H1 (cell line): ENCODE results near the gene GPR35. TPM values are rescaled to one million over a fixed set of nuclear protein-coding genes. Genes with fewer than 3 reads are reported as not detected.

Experiments
- CTCF ChIA-PET: fragments of 300-600 bp; sonication (Branson Sonifier 250); formaldehyde crosslinking; loops from one replicate; lab custom pipeline; 2021; ENCODE audit not compliant: partially characterized antibody; lab: Charles Lee
- POLR2A ChIA-PET: fragments of 300-600 bp; sonication (Branson Sonifier 250); formaldehyde crosslinking; loops from one replicate; lab custom pipeline; 2021; ENCODE audit warnings: inconsistent platforms; ENCODE audit not compliant: partially characterized antibody; lab: Charles Lee
- DNase-seq, 2 experiments: peaks; one replicate each; pipeline versions ENCODE4 v3.0.0 to v3.0.0-alpha.2; 2010 to 2022; ENCODE audit warnings: low spot score in 2 of 2, low read depth in 1 of 2, mixed read lengths in 1 of 2
- FAIRE-seq: peaks from 2 replicates; lab custom pipeline; 2011; peaks lifted over from hg19 to GRCh38; lab: Jason Lieb, UNC
- H2AFZ ChIP-seq: 2 replicates; pipeline ENCODE4 v1.8.1; 2012; ENCODE audit warnings: low read length, inconsistent platforms
- H2AK5ac ChIP-seq: 2 replicates; pipeline ENCODE4 v1.6.1; 2013; ENCODE audit warnings: low read depth, low read length
- H2BK120ac ChIP-seq: replicated peaks from 2 replicates; pipeline ENCODE3; 2013; ENCODE audit warnings: low read depth, low read length, inconsistent platforms
- H2BK12ac ChIP-seq: 2 replicates; pipeline ENCODE4 v1.6.1; 2013; ENCODE audit warnings: low read depth, low read length
- H2BK15ac ChIP-seq: 2 replicates; pipeline ENCODE4 v1.6.1; 2013; ENCODE audit warnings: low read length
- H2BK20ac ChIP-seq: 2 replicates; pipeline ENCODE4 v1.6.1; 2013; ENCODE audit warnings: low read length
- H2BK5ac ChIP-seq: 2 replicates; pipeline ENCODE4 v1.6.1; 2013; ENCODE audit warnings: low read depth, low read length
- H3K14ac ChIP-seq: 2 replicates; pipeline ENCODE4 v1.6.1; 2013; ENCODE audit warnings: inconsistent platforms; ENCODE audit not compliant: insufficient read length
- H3K18ac ChIP-seq: 2 replicates; pipeline ENCODE4 v1.6.1; 2013; ENCODE audit warnings: low read length; ENCODE audit errors: extremely low read depth
- H3K23ac ChIP-seq: 2 replicates; pipeline ENCODE4 v1.6.1; 2013; ENCODE audit warnings: inconsistent platforms; ENCODE audit not compliant: insufficient read length
- H3K23me2 ChIP-seq: 2 replicates; pipeline ENCODE4 v1.6.1; 2013; ENCODE audit warnings: low read depth, low read length
- H3K27ac ChIP-seq: 2 replicates; pipeline ENCODE4 v1.6.1; 2011; ENCODE audit warnings: low read depth, low read length, inconsistent platforms
- H3K27me3 ChIP-seq, 4 experiments: replicated peaks in 1 of 4; 1 replicate in 1 of 4; 2 replicates in 3 of 4; pipeline versions ENCODE4 v1.6.1 to v1.8.1; 2011 to 2013; ENCODE audit warnings: low read length in 3 of 4, mild to moderate bottlenecking in 3 of 4, inconsistent platforms in 2 of 4, mixed read lengths in 2 of 4, moderate library complexity in 1 of 4; ENCODE audit not compliant: control insufficient read depth in 3 of 4, insufficient read depth in 3 of 4; ENCODE audit errors: extremely low read depth in 1 of 4
- H3K36me3 ChIP-seq, 4 experiments: 2 replicates each; pipeline versions ENCODE4 v1.6.1 to v1.8.1; 2011 to 2013; ENCODE audit warnings: mild to moderate bottlenecking in 4 of 4, low read length in 3 of 4, moderate library complexity in 2 of 4, control low read depth in 1 of 4, inconsistent platforms in 1 of 4; ENCODE audit not compliant: insufficient read depth in 4 of 4, control insufficient read depth in 2 of 4
- H3K4ac ChIP-seq: replicated peaks from 2 replicates; pipeline ENCODE3; 2013; ENCODE audit warnings: low read length, low read depth, mixed read lengths, inconsistent platforms; ENCODE audit not compliant: insufficient read length
- H3K4me1 ChIP-seq, 4 experiments: replicated peaks in 1 of 4; 1 replicate in 1 of 4; 2 replicates in 3 of 4; pipeline versions ENCODE4 v1.6.1 to v1.8.1; 2011 to 2013; ENCODE audit warnings: low read length in 3 of 4, inconsistent platforms in 2 of 4, mixed read lengths in 1 of 4; ENCODE audit not compliant: insufficient read depth in 4 of 4, control insufficient read depth in 3 of 4
- H3K4me2 ChIP-seq, 2 experiments: 2 replicates each; pipeline versions ENCODE4 v1.6.1 to v1.8.1; 2011 to 2013; ENCODE audit warnings: low read depth in 2 of 2, low read length in 2 of 2, control low read depth in 1 of 2, inconsistent platforms in 1 of 2, mild to moderate bottlenecking in 1 of 2; ENCODE audit not compliant: insufficient read depth in 1 of 2
- H3K4me3 ChIP-seq, 4 experiments: fragments of 200-600, 300-600 bp in 1 of 4; sonication (generic), shearing (Covaris generic), sonication (Bioruptor Twin) in 1 of 4; 2 replicates each; pipeline versions ENCODE4 v1.5.1 to v1.8.1; 2011 to 2016; ENCODE audit warnings: low read length in 4 of 4, low read depth in 3 of 4, control low read depth in 2 of 4, inconsistent platforms in 2 of 4, mild to moderate bottlenecking in 2 of 4, mixed read lengths in 1 of 4, moderate library complexity in 1 of 4; ENCODE audit not compliant: insufficient read depth in 2 of 4; ENCODE audit errors: extremely low read depth in 1 of 4
- H3K56ac ChIP-seq: replicated peaks from 2 replicates; pipeline ENCODE3; 2013; ENCODE audit warnings: low read depth, mild to moderate bottlenecking, mixed read lengths, low read length, inconsistent platforms; ENCODE audit not compliant: insufficient read length
- H3K79me1 ChIP-seq: 2 replicates; pipeline ENCODE4 v1.6.1; 2013; ENCODE audit warnings: low read depth, low read length, control low read depth
- H3K79me2 ChIP-seq, 2 experiments: 2 replicates each; pipeline versions ENCODE4 v1.6.1 to v1.8.1; 2012 to 2013; ENCODE audit warnings: low read length in 2 of 2, mild to moderate bottlenecking in 2 of 2, inconsistent platforms in 1 of 2; ENCODE audit not compliant: insufficient read depth in 2 of 2, control insufficient read depth in 1 of 2
- H3K9ac ChIP-seq, 4 experiments: replicated peaks in 1 of 4; 1 replicate in 1 of 4; 2 replicates in 3 of 4; pipeline versions ENCODE4 v1.6.1 to v1.8.1; 2011 to 2013; ENCODE audit warnings: low read depth in 3 of 4, low read length in 3 of 4, control low read depth in 2 of 4, mild to moderate bottlenecking in 2 of 4, moderate library complexity in 2 of 4, inconsistent platforms in 1 of 4; ENCODE audit errors: extremely low read depth in 1 of 4
- H3K9me3 ChIP-seq, 2 experiments: 2 replicates each; pipeline versions ENCODE4 v1.6.1 to v1.8.1; 2012 to 2013; ENCODE audit warnings: mild to moderate bottlenecking in 2 of 2, moderate library complexity in 2 of 2, control low read depth in 1 of 2, inconsistent platforms in 1 of 2, low read depth in 1 of 2, low read length in 1 of 2, mixed read lengths in 1 of 2; ENCODE audit not compliant: insufficient read depth in 2 of 2
- H4K20me1 ChIP-seq, 2 experiments: replicated peaks in 1 of 2; 2 replicates each; pipeline versions ENCODE3 to v1.8.1; 2011 to 2013; ENCODE audit warnings: inconsistent platforms in 2 of 2, low read length in 2 of 2, mild to moderate bottlenecking in 1 of 2; ENCODE audit not compliant: insufficient read depth in 2 of 2, control insufficient read depth in 1 of 2
- H4K5ac ChIP-seq: 2 replicates; pipeline ENCODE4 v1.6.1; 2013; ENCODE audit warnings: low read length, low read depth, mixed read lengths, inconsistent platforms; ENCODE audit not compliant: insufficient read length
- H4K8ac ChIP-seq: 2 replicates; pipeline ENCODE4 v1.8.0; 2013; ENCODE audit warnings: mild to moderate bottlenecking, moderate library complexity, low read length, inconsistent platforms; ENCODE audit not compliant: insufficient read depth; ENCODE audit errors: extremely low read depth
- H4K91ac ChIP-seq: replicated peaks from 2 replicates; pipeline ENCODE3; 2013; ENCODE audit warnings: low read length, mixed read lengths, inconsistent platforms; ENCODE audit not compliant: insufficient read length
- GABPA ChIP-seq: IDR thresholded peaks from 2 replicates; pipeline ENCODE4 v1.6.1; 2011; ENCODE audit warnings: mild to moderate bottlenecking, low read length, moderate library complexity, borderline replicate concordance; ENCODE audit not compliant: insufficient read depth
- GTF2F1 ChIP-seq: IDR thresholded peaks from 2 replicates; pipeline ENCODE4 v1.6.1; 2012; ENCODE audit warnings: low read depth, low read length, improper control_type of control experiment, borderline replicate concordance
- JUN ChIP-seq: IDR thresholded peaks from 2 replicates; pipeline ENCODE4 v1.6.1; 2011; ENCODE audit warnings: low read depth, mild to moderate bottlenecking, improper control_type of control experiment, low read length
- KDM1A ChIP-seq: fragments of 200-600, 300-600 bp; sonication (generic); IDR thresholded peaks from 2 replicates; pipeline ENCODE4 v1.7.1; 2016; ENCODE audit warnings: mild to moderate bottlenecking, low read length, borderline replicate concordance
- MAFK ChIP-seq: IDR thresholded peaks from 2 replicates; pipeline ENCODE4 v1.6.1; 2012; ENCODE audit warnings: low read depth, mild to moderate bottlenecking, improper control_type of control experiment, low read length
- NANOG ChIP-seq: IDR thresholded peaks from 2 replicates; pipeline ENCODE4 v1.6.1; 2011; ENCODE audit warnings: low read length, low read depth, mild to moderate bottlenecking, inconsistent platforms; ENCODE audit not compliant: insufficient read depth, poor library complexity, severe bottlenecking
- RXRA ChIP-seq: IDR thresholded peaks from 2 replicates; pipeline ENCODE4 v1.6.1; 2011; ENCODE audit warnings: low read depth, mild to moderate bottlenecking, low read length, moderate library complexity; ENCODE audit not compliant: insufficient read depth
- SIX5 ChIP-seq: IDR thresholded peaks from 2 replicates; pipeline ENCODE4 v1.6.1; 2011; ENCODE audit warnings: mild to moderate bottlenecking, low read depth, low read length
- ZNF274 ChIP-seq: IDR thresholded peaks from 2 replicates; pipeline ENCODE4 v1.7.0; 2012; ENCODE audit warnings: low read length, borderline replicate concordance; ENCODE audit errors: extremely low read depth
- WGBS, 2 experiments: shearing (Covaris generic) in 1 of 2; methylation state at CpG; one replicate each; pipeline versions ENCODE4 v1.1.6 to v1.1.7; 2013 to 2015; ENCODE audit warnings: low lambda C conversion rate in 2 of 2, mixed read lengths in 2 of 2, inconsistent platforms in 1 of 2, low coverage in 1 of 2, missing lambda C conversion rate in 1 of 2; ENCODE audit not compliant: insufficient replicate concordance in 2 of 2, insufficient coverage in 1 of 2, insufficient read length in 1 of 2; ENCODE audit errors: extremely low coverage in 1 of 2, missing lambda C conversion rate in 1 of 2; 5-methylcytosine and 5-hydroxymethylcytosine counted together
- polyA plus RNA-seq, 7 experiments: library from polyadenylated mRNA; depleted of rRNA in 3 of 7; stranded (reverse) in 5 of 7; unstranded in 2 of 7; fragments of >200 nt in 5 of 7; fragments of 200-250 nt in 2 of 7; gene quantifications; 1 replicate in 5 of 7; 2 replicates in 1 of 7; 4 replicates in 1 of 7; pipeline versions ENCODE4 v1.2.1 to v1.2.3, GENCODE V29; 2011 to 2013; ENCODE audit warnings: missing spikeins in 2 of 7, mixed read lengths in 2 of 7
- total RNA-seq: library from RNA; stranded (reverse); fragmentation: NEBNext Ultra II Directional; extraction: Animal tissue kit (Norgen Biotek cat#: 25700); gene quantifications from 2 replicates; pipeline ENCODE4 v1.2.1, GENCODE V29; 2021
- TF ChIP-seq, protein P1 (sequence below): IDR thresholded peaks from 2 replicates; pipeline ENCODE4 v1.6.1; 2011; ENCODE audit warnings: low read length, improper control_type of control experiment

The GPR35 gene
- total and polyA plus RNA-seq, 2 of the 8 experiments (the other 6 are each of a cell fraction or from before 2014, with no cell fraction given): 0.47 TPM; not detected in 1

DNA sequence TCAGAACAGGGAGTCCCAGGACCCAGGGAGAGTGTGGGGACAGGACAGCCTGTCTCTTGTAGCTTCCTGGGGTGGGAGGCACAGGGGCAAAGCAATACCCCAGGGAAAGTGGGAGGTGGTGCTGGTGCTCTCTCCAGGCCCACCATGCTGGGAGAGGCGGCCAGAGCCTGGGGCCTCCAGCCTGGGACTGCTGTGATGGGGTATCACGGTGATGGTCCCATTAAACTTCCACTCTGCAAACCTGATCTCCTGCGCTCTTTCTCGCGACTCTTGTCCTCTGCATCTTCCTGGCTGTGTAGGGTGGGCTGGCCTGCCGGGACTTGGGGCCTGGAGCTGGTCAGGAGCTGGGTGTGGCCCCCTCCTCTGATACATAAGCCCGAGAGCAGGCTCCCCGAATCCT is 46.8 kb upstream of the GPR35 start:
- POLR2A ChIA-PET: interaction anchor here (1.4 kb wide), 1 partner anchor 13 kb away, joined by 3 read pairs; no protein-coding TSS in a partner anchor
- FAIRE-seq: no peak
- Histone ChIP-seq H4K5ac (no peak overlapping the region), H2BK15ac (no peak overlapping the region), H3K23ac (no peak overlapping the region), H3K18ac (no peak overlapping the region), H3K9ac (no peak overlapping the region), H2AFZ (no peak overlapping the region), H3K4me3 (no peak overlapping the region), H4K20me1 (peaks cover 9 to 19% of the 10 kb centered on the region in 2 experiments), H3K9me3 (no peaks in the 10 kb centered on the region), H3K79me2 (0 out of 4 replicates have a peak, but pooled peaks cover 0 to 5% of the 10 kb centered on the region in 2 experiments), H2BK120ac (no peak overlapping the region), H3K4me1 (peaks cover 0 to 9% (median 0%) of the 10 kb centered on the region in 4 experiments; a peak in 2 of 7 replicates), H3K56ac (no peak overlapping the region), H2BK5ac (no peak overlapping the region), H3K23me2 (no peaks in the 10 kb centered on the region), H3K27me3 (no peaks in the 10 kb centered on the region), H2BK20ac (no peak overlapping the region), H2BK12ac (no peak overlapping the region), H3K79me1 (peaks cover 7% of the 10 kb centered on the region), H3K14ac (no peak overlapping the region), H3K36me3 (no peaks in the 10 kb centered on the region), H2AK5ac (no peak overlapping the region), H3K4ac (no peak overlapping the region), H4K91ac (no peak overlapping the region), H3K27ac (no peak overlapping the region), H4K8ac (no peak overlapping the region), H3K4me2 (no peak overlapping the region)
- DNase-seq: no peak
- CTCF ChIA-PET: interaction anchor here (1.1 to 1.2 kb wide), 2 partner anchors 13 to 16 kb away, joined by 3 to 5 read pairs; no protein-coding TSS in a partner anchor
- TF ChIP-seq ZNF274 (no peak), JUN (no peak), MAFK (no peak), GABPA (no peak), SIX5 (no peak), NANOG (no peak), KDM1A (no peak), GTF2F1 (no peak), RXRA (no peak)
- TF ChIP-seq, protein P1, sequence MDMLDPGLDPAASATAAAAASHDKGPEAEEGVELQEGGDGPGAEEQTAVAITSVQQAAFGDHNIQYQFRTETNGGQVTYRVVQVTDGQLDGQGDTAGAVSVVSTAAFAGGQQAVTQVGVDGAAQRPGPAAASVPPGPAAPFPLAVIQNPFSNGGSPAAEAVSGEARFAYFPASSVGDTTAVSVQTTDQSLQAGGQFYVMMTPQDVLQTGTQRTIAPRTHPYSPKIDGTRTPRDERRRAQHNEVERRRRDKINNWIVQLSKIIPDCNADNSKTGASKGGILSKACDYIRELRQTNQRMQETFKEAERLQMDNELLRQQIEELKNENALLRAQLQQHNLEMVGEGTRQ: no peak
- 87% methylated on average over 8 of the region's 8 CpGs; no CpG with 5 or more reads in 1 of the 2 experiments for WGBS, 2 experiments
